Stimulated activated CD4-positive, alpha-beta T cell treated with anti-CD3 and anti-CD28 coated beads, Interleukin-12 subunit alpha, Interleukin-12 subunit beta, amount 100 ng/mL, for 4 hours (primary cell): ENCODE data around the gene P2RX6.

Source experiments
- DNase-seq: peaks from one replicate; pipeline ENCODE4 v3.0.0-alpha.2; 2020

The P2RX6 gene

GRCh38 chr22:21015466-21016006 lies 571 bp downstream of the P2RX6 start:
- DNase-seq: no peak

GRCh38 chr22:21016644-21017420 lies 1.9 kb downstream of the P2RX6 start:
- DNase-seq: no peak

GRCh38 chr22:21018314-21018713 lies 3.3 kb downstream of the P2RX6 start:
- no peak for DNase-seq

GRCh38 chr22:21020802-21021429 lies 6.0 kb downstream of the P2RX6 start:
- no peak for DNase-seq

GRCh38 chr22:21022507-21022906 lies 7.5 kb downstream of the P2RX6 start:
- no peak for DNase-seq

GRCh38 chr22:21022955-21023614 lies 8.1 kb downstream of the P2RX6 start:
- no peak for DNase-seq

GRCh38 chr22:21025266-21025665 lies 10.3 kb downstream of the P2RX6 start:
- DNase-seq: no peak

- DNase-seq: no peak
Measured at GRCh38 chr22:21025763-21026755, 11.1 kb downstream of the P2RX6 start.

GRCh38 chr22:21026783-21027692 lies 12.1 kb downstream of the P2RX6 start:
- DNase-seq: no peak

GRCh38 chr22:21028277-21029251 lies 13.6 kb downstream of the P2RX6 start:
- no peak for DNase-seq

- no peak for DNase-seq
Measured at GRCh38 chr22:21029486-21030025, 14.6 kb downstream of the P2RX6 start.

GRCh38 chr22:21030032-21030431 lies 15.1 kb downstream of the P2RX6 start:
- DNase-seq: no peak

GRCh38 chr22:21030621-21031544 lies 15.9 kb downstream of the P2RX6 start:
- no peak for DNase-seq

GRCh38 chr22:21031545-21032036 lies 16.6 kb downstream of the P2RX6 start:
- no peak for DNase-seq

- DNase-seq: no peak
Measured at GRCh38 chr22:21032037-21032867, 17.3 kb downstream of the P2RX6 start, which contains the start of gene SLC7A4. Gene SLC7A4, minus strand, starts transcription at chr22:21032561. Its CDS starts 749 bp downstream, at chr22:21031812.

GRCh38 chr22:21032868-21033688 lies 18.1 kb downstream of the P2RX6 start:
- no peak for DNase-seq
